Muscle layer of duodenum (tissue), 2 donors: ENCODE data around the gene FBN2.

Experiments used
- H3K27ac ChIP-seq: one replicate; pipeline ENCODE4 v1.7.0; 2013; ENCODE audit warnings: mild to moderate bottlenecking, low read length
- H3K27me3 ChIP-seq: one replicate; pipeline ENCODE4 v1.7.0; 2013; ENCODE audit warnings: low read depth, mild to moderate bottlenecking, control low read depth, low read length
- H3K36me3 ChIP-seq, 2 donors: one replicate each; pipeline ENCODE4 v1.7.0; 2013; ENCODE audit warnings: low read length in 2 of 2, control low read depth in 1 of 2, mild to moderate bottlenecking in 1 of 2; ENCODE audit not compliant: insufficient read depth in 2 of 2, control insufficient read depth in 1 of 2
- H3K4me1 ChIP-seq, 2 donors: one replicate each; pipeline ENCODE4 v1.7.0; 2013; ENCODE audit warnings: low read length in 2 of 2, mild to moderate bottlenecking in 2 of 2, control low read depth in 1 of 2, moderate library complexity in 1 of 2; ENCODE audit not compliant: insufficient read depth in 2 of 2, control insufficient read depth in 1 of 2
- H3K4me3 ChIP-seq, 2 donors: one replicate each; pipeline ENCODE4 v1.7.0; 2013; ENCODE audit warnings: low read length in 2 of 2, low read depth in 1 of 2, mild to moderate bottlenecking in 1 of 2
- H3K9me3 ChIP-seq, 2 donors: one replicate each; pipeline ENCODE4 v1.7.0; 2013; ENCODE audit warnings: low read length in 2 of 2, control low read depth in 1 of 2, mild to moderate bottlenecking in 1 of 2; ENCODE audit not compliant: control insufficient read depth in 1 of 2
- donor health status: healthy.

Gene FBN2

DNA sequence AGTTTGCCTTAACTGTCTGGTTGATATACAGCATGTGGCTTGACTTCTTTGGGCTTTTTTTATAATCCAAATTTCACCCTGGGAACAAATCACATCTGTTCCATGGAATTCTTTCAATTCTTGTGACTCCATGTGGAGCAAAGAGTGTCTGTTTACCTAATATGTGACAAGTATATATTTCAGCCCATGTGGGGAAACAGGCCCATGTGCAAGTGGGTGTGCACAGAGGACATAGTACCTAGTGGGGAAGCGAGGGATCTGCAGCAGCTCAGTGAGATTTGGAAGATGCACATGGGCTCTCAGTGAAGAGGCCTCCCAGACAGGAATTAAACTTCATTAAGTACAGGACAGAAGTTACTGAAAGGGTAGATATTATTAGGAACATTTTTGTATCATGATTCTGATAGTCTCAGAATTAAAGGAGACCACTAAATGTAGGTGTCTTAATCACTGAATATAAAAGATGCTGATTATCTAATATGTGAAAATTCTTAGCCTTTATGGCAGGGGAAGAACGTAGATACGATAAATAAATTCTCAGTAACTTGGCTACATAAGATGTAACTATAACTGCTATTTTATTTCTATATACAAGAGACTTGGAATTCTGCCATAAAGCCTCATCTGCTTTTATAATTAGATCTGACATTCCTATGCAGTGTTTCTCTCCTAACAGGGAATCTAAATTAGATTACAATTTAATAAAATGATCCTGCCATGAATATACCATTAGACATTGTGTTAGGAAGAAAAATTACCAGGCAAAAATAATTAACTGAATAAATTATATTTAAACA is 273.3 kb downstream of the FBN2 start:
- H3K4me3 ChIP-seq: no peak overlapping the region
- H3K9me3 ChIP-seq: no peaks in the 10 kb centered on the region
- H3K4me1 ChIP-seq: peaks cover 0 to 8% of the 10 kb centered on the region in 2 donors
- H3K36me3 ChIP-seq: no peaks in the 10 kb centered on the region
- peak overlapping the region; percentile 5 for H3K27ac ChIP-seq
- no peaks in the 10 kb centered on the region for H3K27me3 ChIP-seq

DNA sequence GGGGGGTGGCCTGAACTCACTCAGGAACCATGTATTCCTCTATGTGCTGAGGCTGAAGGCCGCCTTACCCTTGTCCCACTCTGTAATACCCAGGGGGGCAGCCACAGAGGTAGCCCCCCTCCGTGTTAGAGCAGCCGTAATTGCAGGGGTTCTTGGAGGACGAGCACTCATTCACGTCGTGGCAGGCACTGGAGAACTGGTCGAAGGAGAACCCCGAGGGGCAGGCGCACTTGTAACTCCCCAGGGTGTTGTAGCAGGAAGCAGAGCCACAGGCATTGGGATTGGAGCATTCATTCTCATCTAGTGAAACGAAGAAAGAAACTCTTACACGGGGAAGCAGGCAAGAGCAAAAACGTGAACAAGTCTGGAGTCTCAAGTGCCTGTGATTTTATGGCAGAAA is 274.7 kb downstream of the FBN2 start:
- H3K4me1 ChIP-seq: peaks cover 0 to 8% of the 10 kb centered on the region in 2 donors
- H3K9me3 ChIP-seq: no peaks in the 10 kb centered on the region
- no peak overlapping the region for H3K27ac ChIP-seq
- no peaks in the 10 kb centered on the region for H3K27me3 ChIP-seq
- no peaks in the 10 kb centered on the region for H3K36me3 ChIP-seq
- H3K4me3 ChIP-seq: no peak overlapping the region

DNA sequence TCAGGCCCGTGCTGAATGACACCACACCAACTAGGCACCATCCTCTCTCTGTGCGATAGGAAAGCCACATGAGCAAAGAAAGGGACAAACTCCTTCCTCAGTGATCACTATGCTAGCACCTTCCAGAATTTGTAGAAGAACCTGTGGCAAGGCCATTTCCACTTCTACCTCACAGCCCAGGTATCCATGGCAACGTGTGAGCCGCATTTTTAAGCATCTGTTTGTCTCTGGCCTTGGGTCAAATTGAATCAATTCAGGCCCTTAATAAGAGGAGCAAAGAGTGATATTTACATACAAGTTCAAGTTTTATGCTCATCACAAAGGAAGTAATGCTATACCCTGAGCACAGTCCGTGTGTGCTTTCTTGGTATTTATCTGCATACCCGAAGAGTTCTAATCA is 275.1 kb downstream of the FBN2 start:
- no peaks in the 10 kb centered on the region for H3K36me3 ChIP-seq
- no peaks in the 10 kb centered on the region for H3K9me3 ChIP-seq
- H3K4me1 ChIP-seq: peaks cover 0 to 8% of the 10 kb centered on the region in 2 donors
- H3K4me3 ChIP-seq: no peak overlapping the region
- no peak overlapping the region for H3K27ac ChIP-seq
- no peaks in the 10 kb centered on the region for H3K27me3 ChIP-seq

DNA sequence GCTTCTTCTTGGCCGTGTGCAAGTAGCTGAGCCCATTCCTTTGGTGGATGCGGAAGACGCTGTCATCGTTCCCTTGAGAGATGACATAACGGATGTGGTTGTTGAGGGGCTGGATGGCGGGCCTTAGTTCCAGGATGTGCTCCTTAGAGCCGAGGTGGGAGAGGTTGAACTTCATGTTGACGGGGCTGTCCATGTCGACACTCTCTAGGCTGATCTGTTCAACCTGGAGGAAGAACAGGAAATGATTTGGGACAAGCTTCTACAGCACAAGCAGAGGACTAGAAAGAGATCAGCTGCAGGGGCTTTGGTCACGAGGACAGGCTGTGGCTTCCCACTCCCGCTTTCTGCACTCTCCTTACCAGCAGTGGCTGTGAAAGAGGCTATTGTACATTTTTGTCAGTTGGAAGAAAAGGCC is 278.4 kb downstream of the FBN2 start:
- H3K27me3 ChIP-seq: no peaks in the 10 kb centered on the region
- peaks cover 0 to 11% of the 10 kb centered on the region in 2 donors for H3K4me1 ChIP-seq
- H3K36me3 ChIP-seq: no peaks in the 10 kb centered on the region
- H3K4me3 ChIP-seq: no peak overlapping the region
- no peaks in the 10 kb centered on the region for H3K9me3 ChIP-seq
- H3K27ac ChIP-seq: no peak overlapping the region

DNA sequence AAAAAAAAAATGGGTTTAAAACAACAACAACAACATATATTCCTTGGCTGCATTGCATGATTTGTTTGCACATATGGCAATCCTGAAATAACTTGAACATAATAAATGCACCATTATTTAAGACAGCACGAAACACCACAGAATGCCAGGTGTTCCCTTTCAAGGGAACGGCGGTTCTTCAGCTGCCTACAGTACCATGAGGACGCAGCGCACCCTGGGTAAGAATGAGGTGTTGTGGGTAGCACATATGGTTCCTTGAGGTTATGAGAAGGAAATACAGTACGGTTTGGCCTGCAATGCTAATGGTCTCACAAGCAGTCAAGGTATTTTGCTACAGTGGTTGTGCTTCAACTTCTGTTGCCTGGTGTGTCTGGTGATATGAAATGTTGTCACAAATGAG is 279.7 kb downstream of the FBN2 start:
- H3K27me3 ChIP-seq: no peaks in the 10 kb centered on the region
- no peaks in the 10 kb centered on the region for H3K9me3 ChIP-seq

DNA sequence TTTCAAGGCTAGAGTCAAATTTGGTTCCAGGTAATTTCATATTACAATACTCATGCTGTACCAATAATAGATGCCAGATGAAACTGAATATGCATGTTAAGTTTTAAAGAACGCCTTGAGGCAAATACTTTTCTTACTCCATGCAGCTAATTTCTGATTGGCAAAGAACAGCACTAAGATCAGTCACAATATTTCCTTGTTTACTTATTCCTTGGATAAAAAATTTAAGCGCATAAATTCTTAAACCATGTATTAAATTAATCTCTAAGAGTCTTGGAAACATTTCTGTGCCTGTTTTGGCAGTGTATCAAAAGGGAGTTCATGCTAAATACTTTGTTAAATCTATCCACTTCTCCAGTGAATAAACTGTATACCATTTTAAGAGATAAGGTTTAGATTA is 281.0 kb downstream of the FBN2 start:
- Histone ChIP-seq H3K27me3 (no peaks in the 10 kb centered on the region), H3K27ac (no peak overlapping the region), H3K9me3 (no peaks in the 10 kb centered on the region), H3K4me1 (peaks cover 0 to 16% of the 10 kb centered on the region in 2 donors), H3K36me3 (no peaks in the 10 kb centered on the region), H3K4me3 (no peak overlapping the region)

More for the DNA sequence above, 279.7 kb downstream of the FBN2 start:
- no peak overlapping the region for H3K27ac ChIP-seq
- H3K4me1 ChIP-seq: peaks cover 0 to 11% of the 10 kb centered on the region in 2 donors
- no peak overlapping the region for H3K4me3 ChIP-seq
- H3K36me3 ChIP-seq: no peaks in the 10 kb centered on the region

DNA sequence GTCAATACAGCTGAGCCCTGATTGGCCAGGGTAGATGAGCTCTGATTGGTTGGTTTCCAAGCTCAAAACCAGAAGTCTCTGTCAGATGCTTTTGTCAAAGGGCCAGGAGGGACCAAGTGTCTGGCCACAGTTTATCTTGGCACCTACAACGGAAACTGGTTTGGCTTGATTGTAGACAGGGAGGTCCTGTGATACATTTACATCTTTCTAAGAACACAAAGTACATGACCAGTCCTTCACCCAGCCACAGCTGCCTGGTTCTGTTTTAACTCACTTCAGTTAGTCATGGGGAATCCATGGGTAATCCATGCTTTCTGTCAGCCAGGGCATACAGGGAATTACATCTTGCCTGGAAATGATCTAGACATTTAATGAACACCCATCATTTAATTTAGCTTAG is 283.3 kb downstream of the FBN2 start:
- no peak overlapping the region for H3K4me3 ChIP-seq
- no peaks in the 10 kb centered on the region for H3K9me3 ChIP-seq
- H3K27me3 ChIP-seq: no peaks in the 10 kb centered on the region
- no peak overlapping the region for H3K27ac ChIP-seq
- peaks cover 0 to 16% of the 10 kb centered on the region in 2 donors for H3K4me1 ChIP-seq
- H3K36me3 ChIP-seq: no peaks in the 10 kb centered on the region

DNA sequence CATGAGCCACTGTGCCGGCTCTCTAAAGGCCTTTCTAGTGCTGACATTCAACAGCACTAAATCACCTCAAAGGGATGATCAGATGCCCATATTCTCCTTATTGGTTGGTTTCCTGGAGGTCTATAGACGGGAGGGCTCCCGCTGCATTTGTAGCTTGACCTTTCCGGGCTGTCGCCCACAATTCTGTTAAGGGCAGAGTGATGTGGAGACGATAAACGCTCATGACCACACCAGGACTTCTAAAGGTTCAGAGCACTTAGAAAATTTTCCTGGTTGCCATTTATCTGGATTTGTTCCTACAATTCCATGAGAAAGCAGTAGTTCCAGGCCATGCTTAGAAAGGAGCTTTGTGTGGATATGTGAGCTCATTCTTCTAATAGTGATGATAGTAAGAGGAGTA is 284.2 kb downstream of the FBN2 start:
- H3K9me3 ChIP-seq: no peaks in the 10 kb centered on the region
- no peak overlapping the region for H3K4me3 ChIP-seq
- H3K27me3 ChIP-seq: no peaks in the 10 kb centered on the region
- no peak overlapping the region for H3K27ac ChIP-seq
- H3K4me1 ChIP-seq: peaks cover 0 to 16% of the 10 kb centered on the region in 2 donors
- no peaks in the 10 kb centered on the region for H3K36me3 ChIP-seq

DNA sequence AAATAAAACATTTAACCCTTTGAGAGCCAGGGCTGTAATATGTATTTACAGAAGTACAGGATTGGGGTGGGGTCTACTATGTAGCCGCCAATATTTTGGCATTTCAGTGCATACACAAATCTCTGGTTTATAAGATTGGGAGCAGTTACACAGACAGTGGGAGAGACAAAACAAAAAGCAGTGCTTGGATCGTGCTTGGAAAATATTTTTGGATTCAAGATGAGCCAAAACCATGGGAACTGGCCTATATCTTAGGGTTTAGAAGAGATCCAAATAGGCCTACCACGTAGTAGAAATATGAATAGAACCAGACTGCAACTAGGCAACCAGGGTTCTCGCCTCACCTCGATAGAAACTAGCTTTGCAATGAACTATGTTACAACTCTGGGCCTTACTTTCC is 284.9 kb downstream of the FBN2 start:
- H3K4me3 ChIP-seq: no peak overlapping the region
- H3K4me1 ChIP-seq: peaks cover 0 to 16% of the 10 kb centered on the region in 2 donors
- no peaks in the 10 kb centered on the region for H3K36me3 ChIP-seq
- no peak overlapping the region for H3K27ac ChIP-seq
- no peaks in the 10 kb centered on the region for H3K27me3 ChIP-seq
- H3K9me3 ChIP-seq: no peaks in the 10 kb centered on the region

DNA sequence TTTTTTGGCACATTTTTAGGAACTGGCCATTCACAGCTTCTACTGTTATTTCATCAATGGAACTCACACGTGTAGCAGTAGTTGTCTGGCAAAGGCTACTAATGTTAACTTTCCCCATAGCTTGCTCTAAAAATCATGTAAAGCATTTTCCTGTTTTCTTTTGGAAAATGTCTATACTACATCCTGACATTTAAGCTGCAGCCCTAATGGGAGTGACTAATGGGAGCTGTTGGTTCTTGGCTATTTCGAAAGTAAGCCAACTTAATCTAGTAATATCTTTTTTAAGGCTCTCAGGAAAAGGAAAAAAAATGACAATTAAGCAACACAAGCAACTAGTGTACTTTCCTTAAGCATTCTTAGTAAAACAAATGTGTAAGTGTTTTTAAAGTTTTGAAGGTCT is 285.3 kb downstream of the FBN2 start:
- no peaks in the 10 kb centered on the region for H3K9me3 ChIP-seq

DNA sequence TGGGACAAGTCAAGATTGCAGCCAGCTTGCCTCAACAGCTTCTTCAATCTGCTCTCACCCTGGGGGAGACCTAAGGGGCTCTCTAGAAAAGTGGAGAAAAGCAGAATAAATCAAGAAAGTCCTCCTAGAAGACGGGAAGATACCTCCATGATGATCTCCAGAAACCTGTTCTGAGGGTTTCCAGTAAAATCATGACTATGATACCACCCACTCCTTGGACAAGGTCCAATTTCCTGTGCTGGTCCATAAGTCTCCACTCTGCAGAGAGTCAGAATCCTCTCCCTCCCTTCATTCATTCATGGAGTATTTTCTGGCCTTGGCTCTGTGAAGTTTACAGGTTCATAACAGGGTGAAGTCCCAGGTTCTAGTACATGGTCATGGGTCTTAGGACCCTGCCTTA is 285.8 kb downstream of the FBN2 start:
- Histone ChIP-seq H3K36me3 (no peaks in the 10 kb centered on the region), H3K27ac (no peak overlapping the region), H3K4me1 (peaks cover 0 to 14% of the 10 kb centered on the region in 2 donors), H3K9me3 (no peaks in the 10 kb centered on the region), H3K4me3 (no peak overlapping the region), H3K27me3 (no peaks in the 10 kb centered on the region)

More for the DNA sequence above, 285.3 kb downstream of the FBN2 start:
- Histone ChIP-seq H3K36me3 (no peaks in the 10 kb centered on the region), H3K27ac (no peak overlapping the region), H3K27me3 (no peaks in the 10 kb centered on the region), H3K4me3 (no peak overlapping the region), H3K4me1 (peaks cover 0 to 16% of the 10 kb centered on the region in 2 donors)

DNA sequence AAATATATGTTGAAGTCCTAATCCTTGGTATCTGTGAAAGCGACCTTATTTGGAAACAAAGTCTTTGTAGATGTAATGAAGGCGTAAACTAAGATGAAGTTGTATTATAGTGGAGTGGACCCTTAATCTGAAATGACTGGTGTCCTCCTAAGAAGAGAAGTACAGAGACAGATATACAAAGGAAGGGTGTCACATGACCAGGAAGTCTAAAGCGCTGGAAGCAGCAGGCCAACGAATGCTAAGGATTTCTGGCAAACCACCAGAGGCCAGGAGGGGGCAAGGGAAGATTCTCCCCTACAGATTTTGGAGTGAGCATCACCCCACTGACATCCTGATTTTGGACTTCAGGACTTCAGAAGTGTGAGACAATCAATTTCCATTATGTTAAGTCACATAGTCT is 292.1 kb downstream of the FBN2 start:
- no peaks in the 10 kb centered on the region for H3K9me3 ChIP-seq
- no peak overlapping the region for H3K27ac ChIP-seq
- H3K4me1 ChIP-seq: no peaks in the 10 kb centered on the region
- H3K4me3 ChIP-seq: no peak overlapping the region
- H3K36me3 ChIP-seq: no peaks in the 10 kb centered on the region
- H3K27me3 ChIP-seq: no peaks in the 10 kb centered on the region
